ENCODE data around the gene PEX10. TPM values are rescaled to one million over a fixed set of nuclear protein-coding genes. Genes with fewer than 3 reads are reported as not detected.
A peak's percentile ranks its signal among the peaks of the same experiment; 100 is the strongest.

Gene PEX10
- total RNA-seq, 1 donor from 2014 or later: 15.8 TPM

DNA sequence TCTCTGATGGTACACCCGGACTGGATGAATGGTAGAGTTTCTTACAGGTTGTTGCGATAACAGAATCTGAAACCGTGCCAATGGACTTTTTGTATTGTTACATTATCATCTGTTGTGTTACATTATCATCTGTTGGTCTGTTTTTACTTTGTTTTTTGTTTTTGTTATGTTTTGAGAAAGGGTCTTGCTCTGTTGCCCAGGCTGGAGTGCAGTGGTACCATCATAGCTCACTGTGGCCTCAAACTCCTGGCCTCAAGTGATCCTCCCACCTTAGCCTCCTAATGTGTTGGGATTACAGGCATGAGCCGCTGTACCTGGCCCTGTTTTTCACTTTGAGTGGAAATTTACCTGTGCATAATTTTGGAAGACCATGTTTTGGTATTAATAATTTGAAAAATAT is 10.2 kb upstream of the PEX10 start:
- no peak for DNase-seq

DNA sequence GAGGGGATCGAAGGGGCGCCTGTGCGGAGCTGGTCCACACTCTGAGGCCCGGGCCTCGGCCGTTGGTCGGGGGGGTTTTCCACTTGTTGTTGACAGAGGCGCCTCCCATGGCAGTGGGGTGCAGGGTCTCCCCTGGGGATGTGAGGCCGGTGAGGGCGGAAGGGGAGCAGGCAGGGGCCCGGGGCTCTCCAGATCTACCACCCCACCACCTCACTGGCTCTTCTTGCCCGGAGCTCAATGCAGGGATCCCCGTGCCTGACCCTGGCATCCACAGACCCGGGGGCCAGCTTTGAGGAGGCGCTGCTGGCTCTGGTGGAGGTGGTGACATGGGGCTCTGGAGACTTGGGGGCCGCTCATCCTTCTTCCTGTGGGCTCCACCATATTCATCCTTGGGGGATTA is 7.1 kb upstream of the PEX10 start:
- no peak for DNase-seq

DNA sequence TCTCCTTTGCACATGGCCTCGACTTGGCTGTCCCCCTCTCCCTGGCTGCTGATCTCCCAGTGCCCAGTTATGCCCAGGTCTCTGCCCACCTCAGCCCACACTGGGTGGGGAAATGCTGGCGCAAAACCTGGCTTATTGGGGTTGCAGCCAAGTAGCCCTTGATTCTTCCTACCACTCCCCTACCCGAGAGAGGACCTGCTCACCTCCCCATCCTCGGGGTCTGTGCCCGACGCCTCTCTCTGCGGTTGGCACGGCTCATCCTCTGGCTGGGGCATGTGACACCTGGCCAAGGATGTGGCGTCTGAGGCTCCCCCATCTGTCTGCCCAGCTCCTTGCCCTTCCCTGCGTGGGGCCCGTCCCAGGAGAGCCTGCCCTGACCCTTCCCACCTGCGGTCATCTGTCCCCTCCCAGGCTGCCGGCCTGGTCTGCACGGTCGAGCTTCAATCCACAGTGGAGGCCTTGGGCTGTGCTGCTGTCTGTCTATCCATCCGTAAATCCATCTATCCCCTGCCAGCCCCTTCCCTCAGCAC is 6.5 kb upstream of the PEX10 start:
- no peak for DNase-seq

DNA sequence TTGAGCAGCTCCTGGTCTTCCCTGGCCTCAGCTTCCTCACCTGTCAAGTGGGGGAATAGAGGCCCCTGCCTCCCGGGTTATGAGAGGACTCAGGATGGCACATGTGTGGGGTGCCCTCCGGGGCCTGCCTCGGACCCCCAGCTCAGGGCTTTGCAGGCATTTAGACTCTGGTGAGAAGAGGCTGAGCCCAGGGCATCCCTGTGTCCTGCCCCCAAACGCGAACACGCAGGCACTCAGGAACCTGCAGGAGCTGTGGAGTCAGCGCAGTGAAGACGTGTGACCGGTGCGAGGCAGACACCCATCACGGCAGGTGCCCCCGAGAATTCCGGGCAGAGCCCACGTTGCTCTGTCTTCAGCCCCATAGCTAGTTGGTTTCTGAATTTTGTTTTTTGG is 5.5 kb upstream of the PEX10 start:
- no peak for DNase-seq

DNA sequence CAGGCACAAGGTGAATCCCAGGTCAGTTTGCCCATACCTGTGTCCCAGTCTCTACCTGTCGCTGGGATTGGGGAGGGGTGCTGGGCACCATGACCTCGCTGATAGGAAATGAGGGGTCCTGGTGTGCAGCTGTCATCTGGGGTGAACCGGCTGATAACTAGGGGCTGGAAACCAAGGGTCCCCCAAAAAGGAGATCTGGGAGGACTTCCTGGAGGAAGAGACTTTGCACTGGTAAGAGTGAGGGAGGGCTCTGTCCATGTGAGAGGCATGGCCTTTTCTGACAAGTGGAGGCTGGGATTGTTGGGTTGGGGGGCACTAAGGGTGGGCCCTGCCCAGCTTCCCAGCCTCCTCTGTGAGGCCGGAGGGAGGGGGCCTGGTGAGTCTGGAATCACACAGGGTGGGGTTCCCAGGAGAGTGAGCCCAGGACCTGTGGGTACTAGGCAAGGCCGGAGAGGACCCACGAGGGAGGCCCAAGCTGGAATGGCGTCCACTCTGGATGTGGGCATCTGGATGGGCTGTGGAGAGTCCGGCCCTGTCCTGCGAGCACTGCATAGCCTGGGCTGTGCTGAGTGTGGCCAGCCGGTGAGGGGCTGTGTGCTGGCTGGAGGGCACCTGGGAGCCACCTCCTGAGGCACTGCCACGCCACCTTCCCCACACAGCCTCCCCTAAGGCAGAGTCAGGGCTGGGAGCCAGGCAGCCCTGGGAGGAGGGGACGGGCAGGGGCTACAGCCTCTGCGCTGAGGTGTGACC is 4.9 kb upstream of the PEX10 start:
- no peak for DNase-seq

DNA sequence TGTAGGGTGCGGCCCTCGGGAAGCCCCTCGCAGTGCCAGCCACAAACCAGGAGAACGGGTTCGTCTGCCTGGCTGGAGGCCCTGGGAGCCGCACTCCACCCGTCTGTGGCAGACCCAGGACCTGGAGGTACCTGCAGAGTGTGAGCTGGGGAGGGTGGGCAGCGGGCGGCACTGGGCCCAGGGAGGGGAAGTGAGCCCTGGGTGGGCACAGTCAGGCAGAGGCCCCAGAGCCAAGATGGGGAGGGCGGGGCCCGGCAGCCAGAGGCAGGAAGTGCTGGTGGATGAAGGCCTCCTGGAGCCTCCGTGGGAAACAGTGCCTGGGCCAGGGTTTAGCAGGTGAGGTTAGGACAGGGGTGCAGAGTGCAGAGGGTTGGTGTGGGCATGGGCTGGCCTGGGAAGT is 4.0 kb upstream of the PEX10 start:
- no peak for DNase-seq

DNA sequence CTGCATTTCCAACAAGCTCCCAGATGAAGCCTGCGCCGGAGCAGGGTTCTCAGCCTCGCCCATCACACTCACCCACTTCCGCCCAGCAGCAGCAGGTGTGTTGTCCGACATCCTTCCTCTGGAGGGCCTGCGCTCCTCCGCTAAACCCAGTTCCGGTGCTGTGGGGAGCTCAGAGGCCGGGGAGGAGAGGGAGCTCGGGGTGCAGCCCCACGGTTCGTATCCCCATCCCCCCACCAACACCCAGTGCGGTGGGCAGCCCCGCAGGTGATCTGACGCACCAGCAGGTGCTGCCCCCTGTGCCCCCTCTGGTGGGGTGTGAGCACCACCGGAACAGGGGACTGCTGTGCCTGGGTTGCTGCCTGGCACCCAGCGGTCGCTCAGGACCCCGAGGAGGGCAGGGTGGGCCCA is 3.4 kb upstream of the PEX10 start:
- DNase-seq: no peak

DNA sequence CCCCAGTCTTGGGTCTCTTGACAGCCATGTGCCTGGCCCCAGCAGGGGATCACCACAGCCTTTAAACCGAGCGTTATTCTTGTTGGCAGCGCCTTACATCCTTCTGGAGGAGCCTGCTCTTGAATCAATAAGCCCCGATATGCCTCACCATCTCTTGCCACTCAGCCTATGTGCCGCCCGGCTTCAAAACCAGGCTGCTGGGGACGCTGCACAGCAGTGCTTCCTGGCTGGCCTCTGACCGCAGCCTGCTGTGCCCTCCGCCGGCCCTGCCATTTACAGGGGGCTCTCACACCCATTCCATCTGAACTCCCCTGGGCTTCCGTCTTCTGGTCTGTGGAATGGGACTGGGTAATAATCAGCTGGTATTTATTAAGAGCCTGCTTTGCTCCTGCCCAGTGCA is 3.0 kb upstream of the PEX10 start:
- no peak for DNase-seq

DNA sequence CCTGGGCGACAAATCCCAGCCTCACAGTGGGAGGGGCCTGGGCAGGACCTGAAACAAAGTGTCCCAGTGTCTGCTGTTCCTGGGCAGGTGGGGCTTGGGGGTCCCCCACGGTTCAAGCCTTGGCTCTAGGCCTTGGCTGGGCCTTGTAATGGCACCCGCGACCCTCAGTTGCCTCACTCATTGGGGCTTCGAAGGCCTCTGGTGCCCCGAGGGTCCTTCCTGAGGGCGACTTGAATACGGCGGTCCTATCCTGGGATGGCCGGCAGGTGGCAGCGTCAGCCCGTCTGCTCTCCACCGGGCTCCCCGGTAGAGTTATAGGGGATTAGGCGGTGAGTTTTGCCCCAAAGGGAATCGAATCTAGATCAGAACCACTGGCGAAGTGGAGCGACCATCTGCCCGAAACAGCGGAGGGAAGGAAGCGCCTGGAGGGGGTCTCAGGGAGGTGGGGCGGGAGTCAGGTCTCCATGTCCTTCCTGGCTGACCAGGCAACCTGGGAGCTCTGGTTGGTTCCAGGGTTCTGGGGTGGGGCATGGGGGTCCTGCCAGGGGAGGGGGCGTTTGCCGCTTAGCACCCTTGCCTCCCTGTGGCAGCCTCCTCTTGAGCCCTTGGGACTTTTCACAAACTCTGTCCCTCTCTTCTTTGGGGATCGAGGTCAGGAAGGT is 2.1 kb upstream of the PEX10 start:
- peak; percentile 40 for DNase-seq

DNA sequence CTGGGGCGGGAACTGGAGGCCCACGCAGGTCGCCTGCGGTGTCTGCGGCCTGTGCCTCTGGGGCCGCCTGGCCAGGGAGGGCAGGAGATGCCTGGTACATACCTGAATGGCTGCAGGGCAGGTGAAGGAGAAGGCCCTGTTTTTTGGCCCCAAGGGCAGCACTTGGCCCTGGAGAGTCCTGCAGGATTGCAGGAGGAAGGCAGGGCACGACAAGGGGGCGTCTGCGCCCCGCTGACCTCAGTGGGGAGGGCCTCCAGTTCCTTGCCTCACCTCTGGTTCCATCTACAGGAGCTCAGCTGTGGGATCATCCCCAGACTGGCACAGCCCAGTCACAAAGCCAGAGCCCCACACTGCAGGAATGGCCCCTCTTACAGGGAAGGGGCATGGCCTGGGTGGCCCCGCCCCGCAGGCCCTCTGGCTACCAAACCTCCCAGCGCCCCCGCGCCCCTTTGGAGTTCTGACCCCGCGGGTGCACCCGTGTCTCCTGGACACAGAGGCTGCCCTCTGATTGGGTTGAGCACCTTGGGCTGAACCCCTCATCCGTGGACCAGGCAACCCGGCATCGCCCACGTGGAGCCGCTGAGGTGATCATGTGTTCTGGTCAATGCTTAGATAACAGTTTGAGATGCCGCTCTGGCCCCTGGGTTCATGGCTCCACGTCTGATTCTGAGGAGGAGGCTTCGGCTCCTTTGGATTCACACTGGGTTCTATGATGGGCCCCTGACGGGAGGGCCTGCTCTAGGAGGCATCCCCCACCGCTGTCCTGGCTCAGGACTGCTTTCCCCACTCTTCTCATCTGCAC is 1.3 kb upstream of the PEX10 start:
- DNase-seq: no peak

DNA sequence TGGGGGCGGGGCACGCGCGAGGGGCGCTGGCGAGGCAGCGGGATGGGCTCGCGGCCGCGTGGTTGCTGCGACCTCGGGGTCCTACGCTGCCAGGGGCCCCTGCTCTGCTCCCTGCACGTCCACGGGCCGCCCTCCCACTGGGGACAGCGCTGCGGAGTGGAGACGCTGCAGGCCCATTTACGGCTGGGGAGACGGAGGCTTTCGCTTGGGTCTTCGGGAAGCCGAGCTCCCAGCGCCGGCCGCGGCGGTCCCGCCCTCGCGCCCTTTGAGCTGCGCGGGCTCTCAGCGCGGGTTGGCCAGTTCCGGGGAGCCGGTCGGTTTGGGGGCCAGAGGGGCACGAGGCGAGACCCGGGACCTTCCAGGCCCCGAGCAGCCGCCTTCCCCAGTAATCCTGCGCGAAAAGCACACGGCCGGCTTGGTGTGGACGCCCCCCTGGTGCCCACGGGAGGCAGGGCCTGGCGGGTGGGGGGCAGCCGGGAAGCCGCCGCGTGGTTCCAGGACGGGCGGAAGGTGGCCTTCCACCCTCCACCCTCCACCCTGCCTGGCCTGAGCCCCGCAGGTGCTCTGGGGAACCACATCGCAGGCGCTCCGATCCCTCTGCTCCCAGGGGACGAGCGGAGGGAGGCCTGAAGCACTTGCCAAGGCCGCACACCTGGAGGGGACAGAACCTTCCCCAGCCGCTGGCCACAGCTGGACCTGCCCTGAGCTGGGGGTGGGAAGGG is 570 bp upstream of the PEX10 start:
- DNase-seq: no peak

DNA sequence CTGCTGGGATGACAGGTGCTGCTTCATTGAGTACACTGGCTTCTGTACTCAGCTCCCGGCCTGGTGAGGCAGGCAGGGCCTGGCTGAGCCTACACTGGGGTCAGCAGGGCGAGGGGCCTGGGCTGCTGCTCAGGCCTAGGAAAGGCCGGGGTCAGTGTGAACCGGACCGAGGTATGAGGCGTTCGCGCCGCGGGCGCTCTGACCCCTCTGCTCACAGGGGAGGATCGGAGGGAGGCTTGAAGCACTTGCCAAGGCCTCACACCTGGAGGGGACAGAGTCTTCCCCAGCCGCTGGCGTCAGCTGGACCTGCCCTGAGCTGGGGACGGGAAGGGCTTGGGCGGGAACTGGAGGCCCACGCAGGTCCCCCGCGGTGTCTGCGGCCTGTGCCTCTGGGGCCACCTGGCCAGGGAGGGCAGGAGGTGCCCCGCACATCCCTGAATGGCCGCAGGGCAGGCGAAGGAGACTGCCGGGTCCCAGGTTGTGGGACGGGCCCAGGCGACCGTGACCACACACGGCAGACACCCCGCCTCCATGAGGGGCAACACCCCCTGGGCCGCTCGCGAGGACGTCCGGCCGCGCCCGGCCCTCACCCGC is 466 bp downstream of the PEX10 start:
- no peak for DNase-seq

DNA sequence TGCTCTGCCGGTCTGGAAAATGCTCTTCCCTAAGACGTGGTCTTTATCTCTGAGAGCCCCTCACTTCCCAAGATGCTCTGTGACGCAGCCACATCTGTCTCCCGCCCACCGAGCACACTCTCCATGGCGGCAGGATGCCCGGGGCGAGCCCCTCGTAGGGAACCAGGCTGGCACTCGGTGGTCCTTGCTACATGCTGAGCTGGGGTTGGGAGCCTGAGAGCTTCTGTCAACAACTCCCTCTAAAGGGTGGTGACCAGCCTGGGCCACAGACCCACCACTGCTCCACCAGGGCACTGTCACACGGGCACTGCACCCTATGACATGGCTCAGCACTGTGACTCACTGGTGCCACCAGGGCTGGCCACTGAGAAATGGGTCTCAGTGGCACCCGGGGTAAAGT is 2.6 kb downstream of the PEX10 start:
- DNase-seq: no peak

DNA sequence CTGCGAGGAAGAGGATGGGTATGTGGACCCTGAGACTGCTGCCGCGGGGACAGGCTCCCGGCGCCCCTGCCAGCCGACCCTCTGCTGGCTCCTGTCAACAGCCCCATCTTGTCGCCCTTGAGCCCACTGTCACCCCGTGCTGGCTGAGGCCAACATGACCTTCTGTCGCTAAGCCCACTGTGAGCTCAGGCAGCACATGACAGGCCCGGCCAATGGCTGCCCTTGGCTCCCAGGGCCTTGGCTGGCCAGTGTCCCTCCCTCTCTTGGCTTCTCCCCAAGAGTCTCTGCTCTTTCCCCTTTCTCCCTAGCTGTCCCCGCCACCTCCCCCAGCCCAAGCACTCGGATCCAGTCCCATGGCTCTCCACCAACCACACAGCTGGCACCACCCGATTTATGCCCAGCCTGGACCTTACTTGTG is 3.5 kb downstream of the PEX10 start:
- DNase-seq: no peak

DNA sequence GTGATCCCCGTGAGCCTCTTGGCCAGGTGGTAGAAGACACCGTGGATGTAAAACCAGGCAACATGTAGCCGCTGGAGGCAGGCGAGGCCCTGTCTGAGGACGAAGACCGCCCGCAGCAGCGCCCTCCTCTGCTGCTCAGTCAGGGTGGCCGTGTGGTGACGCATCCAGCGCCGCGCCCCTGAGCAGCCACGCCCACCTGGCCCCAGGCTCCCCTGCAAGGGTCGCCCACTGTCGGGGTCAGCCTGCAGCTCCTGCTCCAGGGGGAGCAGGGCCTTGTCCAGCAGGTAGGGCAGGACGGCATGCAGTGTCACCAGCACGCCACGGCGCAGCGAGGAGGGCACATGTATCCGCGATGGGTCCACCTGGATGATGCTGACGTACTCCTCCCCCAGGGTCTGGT is 3.9 kb downstream of the PEX10 start:
- no peak for DNase-seq

DNA sequence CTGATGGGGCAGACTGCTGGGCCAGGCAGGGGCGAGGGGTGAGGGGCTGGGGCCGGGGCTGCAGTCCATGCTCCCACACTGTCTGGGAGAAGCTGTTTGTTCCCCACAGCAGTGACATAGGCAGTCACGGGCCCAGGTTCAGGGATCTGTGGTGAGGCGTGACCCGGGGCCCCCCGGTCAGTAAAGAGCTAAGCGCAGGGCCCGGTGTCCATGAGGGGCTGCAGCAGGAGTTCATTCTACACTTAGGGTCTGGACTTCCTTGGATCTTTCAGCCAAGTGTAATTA is 4.4 kb downstream of the PEX10 start:
- no peak for DNase-seq

DNA sequence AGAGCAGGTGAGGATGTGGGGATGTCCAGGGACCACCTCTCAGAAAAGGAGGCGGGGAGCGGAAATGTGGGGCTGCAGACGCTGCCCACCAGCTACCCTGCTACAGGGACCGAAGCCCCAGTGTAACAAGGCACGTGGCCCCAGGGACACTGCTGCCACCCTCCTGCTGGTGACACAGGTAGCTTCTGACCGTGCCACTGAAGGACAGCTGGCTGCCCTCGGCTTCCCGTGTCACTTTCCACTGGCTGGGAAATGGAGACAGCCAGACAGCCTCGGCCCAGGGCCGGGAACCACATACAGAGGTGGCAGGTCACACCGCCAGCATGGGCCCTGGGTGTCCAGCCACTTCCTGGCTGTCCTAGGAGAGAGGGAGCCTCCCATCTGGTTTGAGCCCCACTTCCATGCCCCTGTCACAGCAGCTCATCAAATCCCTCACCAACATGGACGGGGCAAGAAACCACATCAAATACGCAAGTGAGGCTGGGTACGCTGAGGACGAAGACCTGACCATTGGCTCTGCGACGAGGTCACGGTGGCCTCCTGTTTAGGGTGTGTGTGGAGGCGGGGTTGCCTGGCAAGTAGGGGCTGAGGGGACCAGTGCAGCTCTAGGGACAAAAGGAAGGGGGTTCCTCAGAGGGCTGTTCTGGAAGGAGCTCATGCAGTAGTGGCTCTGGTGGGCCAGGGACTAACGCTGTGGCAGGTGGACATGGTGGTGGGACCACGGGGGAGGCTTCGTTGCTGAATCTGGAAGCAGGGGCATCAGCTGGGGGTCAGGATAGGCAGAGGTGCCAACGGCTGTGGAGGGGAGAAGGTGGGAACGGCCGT is 5.0 kb downstream of the PEX10 start:
- no peak for DNase-seq

DNA sequence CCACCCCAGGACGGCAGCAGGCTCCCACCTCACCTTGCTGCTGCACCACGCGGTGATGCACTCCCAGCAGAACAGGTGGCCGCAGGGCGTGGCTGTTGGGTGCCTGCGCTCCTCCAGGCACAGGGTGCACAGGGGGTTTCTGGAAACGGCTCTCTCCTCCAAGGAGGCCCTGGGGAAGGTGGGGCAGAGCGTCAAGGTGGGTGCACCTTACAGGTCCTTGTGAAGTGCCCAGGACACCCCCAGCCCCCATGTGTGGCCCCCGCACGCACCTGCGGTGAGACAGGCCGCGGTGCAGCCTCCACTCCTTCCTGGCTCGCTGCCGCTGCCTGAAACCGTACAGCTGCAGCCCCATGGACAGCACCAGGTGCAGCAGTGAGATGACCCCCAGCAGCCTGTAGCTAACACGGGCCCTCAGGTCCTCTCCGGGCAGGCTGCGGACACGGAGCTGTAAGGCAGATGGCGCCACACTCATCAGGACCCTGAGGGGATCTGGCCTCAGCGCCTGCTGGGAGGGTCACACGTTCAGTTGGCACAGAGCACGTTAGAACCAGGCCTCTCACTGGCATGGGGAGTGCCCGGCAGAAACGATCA is 5.8 kb downstream of the PEX10 start:
- no peak for DNase-seq

DNA sequence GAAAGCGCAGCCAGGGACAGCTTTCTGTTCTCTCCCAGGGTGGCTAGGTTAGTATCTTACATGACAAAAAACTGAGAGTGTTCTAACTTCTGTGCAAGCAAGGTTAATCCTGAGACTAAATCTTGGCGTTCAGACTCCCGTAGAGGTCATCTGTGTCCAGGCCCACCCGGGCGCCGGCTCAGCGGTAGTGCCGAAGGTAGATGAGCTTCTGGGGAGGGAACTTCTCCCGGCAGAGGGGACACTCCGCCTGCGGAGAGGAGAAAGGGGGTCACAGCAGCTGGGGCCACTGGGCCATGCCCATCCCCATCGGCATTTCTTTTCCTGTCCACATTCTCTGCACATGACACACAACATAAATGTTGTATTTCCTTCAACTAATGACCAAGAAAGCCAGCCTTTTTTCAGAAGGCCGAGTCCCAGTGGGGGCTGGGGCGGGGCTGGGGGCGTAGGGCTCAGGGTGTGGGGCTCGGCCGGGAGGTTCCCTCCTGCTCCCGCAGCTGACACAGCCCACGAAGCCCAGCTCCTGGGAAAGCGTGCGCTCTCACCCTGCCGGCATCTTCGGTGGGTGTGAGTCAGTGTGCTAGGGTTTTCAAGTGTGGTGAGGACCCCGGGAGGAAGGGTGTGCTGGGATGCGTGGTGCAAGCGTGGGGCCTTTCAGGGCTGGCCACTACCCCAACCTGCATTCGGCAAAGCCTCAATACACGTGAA is 6.6 kb downstream of the PEX10 start:
- no peak for DNase-seq

DNA sequence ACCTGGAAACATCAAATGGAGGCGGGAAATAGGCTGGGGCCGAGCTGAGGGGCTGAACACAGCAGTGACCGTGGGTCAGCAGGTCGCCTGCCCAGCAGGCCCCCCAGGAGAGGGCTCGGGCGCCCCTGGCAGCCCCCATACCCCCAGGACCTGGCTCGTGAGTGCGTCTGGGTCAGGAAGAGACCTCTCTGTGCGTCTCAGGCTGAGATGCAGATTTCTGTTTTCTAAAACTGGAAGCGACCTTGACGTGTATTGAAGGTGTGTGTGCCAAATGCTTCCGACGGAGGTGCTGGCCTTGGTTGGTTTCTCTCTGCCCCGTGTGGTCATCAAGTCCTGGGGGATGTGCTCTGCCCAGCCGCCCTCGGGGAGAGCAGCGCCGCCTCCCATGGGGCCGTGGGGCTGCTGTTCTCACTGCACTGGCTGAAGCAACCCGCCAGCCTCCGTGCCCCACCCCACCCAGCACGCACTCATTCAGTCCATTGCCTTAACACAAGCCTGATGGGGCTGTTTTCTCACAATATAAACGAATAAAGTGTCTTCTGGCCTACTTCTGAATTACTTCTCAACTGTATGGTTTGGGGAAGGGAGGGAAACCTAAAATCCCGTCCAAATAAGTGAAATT is 7.4 kb downstream of the PEX10 start:
- no peak for DNase-seq
